K562 (cell line): ENCODE results near the gene ABHD10. TPM values are rescaled to one million over a fixed set of nuclear protein-coding genes. Genes with fewer than 3 reads are reported as not detected.

Source experiments
- ATAC-seq: fragments of 200-7000 bp; cut with Tn5 transposase; 3 replicates; pipeline ENCODE4 v1.9.1; 2020; ENCODE audit warnings: moderate library complexity
- BruUV-seq: library from RNA; stranded (reverse); fragments of 400-500 nt; replicated peaks from 2 replicates; lab custom pipeline; 2021; lab: Mats Ljungman, UMichigan
- CTCF ChIA-PET: fragments of 300-600 bp; formaldehyde crosslinking; extraction: SDS; loops from one replicate; lab custom pipeline; 2021; ENCODE audit warnings: low intra/inter-chr PET ratio; lab: Yijun Ruan, JAX
- POLR2A ChIA-PET: fragments of 300-600, 350-650 bp; sonication (Branson Sonifier 250); formaldehyde crosslinking; extraction: SDS; loops from one replicate; lab custom pipeline; 2021; ENCODE audit warnings: antibody characterized with exemption, inconsistent platforms; lab: Yijun Ruan, JAX
- DNase-seq, 4 experiments: peaks; one replicate each; pipeline versions ENCODE4 v3.0.0 to v3.0.0-alpha.2; 2011 to 2018; ENCODE audit warnings: low spot score in 3 of 4, mixed read lengths in 3 of 4; ENCODE audit errors: extremely low read depth in 1 of 4
- FAIRE-seq: peaks from 2 replicates; lab custom pipeline; 2011; peaks lifted over from hg19 to GRCh38; lab: Jason Lieb, UNC
- H2AFZ ChIP-seq: 2 replicates; pipeline ENCODE4 v1.6.0; 2011; ENCODE audit warnings: low read depth, low read length, control low read depth, inconsistent platforms
- H3K27ac ChIP-seq: fragments of 200-600 bp; 3 replicates; pipeline ENCODE4 v1.8.0; 2011; ENCODE audit warnings: low read depth, mild to moderate bottlenecking, control low read depth, inconsistent platforms, low read length, moderate library complexity, mixed read lengths; ENCODE audit errors: extremely low read depth
- H3K27me3 ChIP-seq, 2 experiments: fragments of 300-600 bp in 1 of 2; 2 replicates in 1 of 2; 3 replicates in 1 of 2; pipeline versions ENCODE4 v1.6.0 to v1.8.0; 2011; ENCODE audit warnings: inconsistent platforms in 2 of 2, low read length in 2 of 2, mild to moderate bottlenecking in 1 of 2, mixed read lengths in 1 of 2, moderate library complexity in 1 of 2; ENCODE audit not compliant: control insufficient read depth in 2 of 2, insufficient read depth in 2 of 2
- H3K36me3 ChIP-seq: fragments of 300-600 bp; 3 replicates; pipeline ENCODE4 v1.8.0; 2011; ENCODE audit warnings: mild to moderate bottlenecking, low read length, inconsistent platforms; ENCODE audit not compliant: control insufficient read depth, insufficient read depth
- H3K4me1 ChIP-seq, 2 experiments: fragments of 200-600 bp in 1 of 2; replicated peaks in 1 of 2; 2 replicates in 1 of 2; 3 replicates in 1 of 2; pipeline versions ENCODE4 v1.5.1 to v1.8.0; 2011; ENCODE audit warnings: inconsistent platforms in 2 of 2, low read length in 2 of 2, mild to moderate bottlenecking in 1 of 2, mixed read lengths in 1 of 2, moderate library complexity in 1 of 2; ENCODE audit not compliant: control insufficient read depth in 2 of 2, insufficient read depth in 2 of 2
- H3K4me2 ChIP-seq: 2 replicates; pipeline ENCODE4 v1.6.1; 2011; ENCODE audit warnings: low read length, control low read depth, inconsistent platforms, mixed read lengths; ENCODE audit not compliant: insufficient read depth
- H3K4me3 ChIP-seq: fragments of 200-600 bp; sonication (generic), shearing (Covaris generic); 2 replicates; pipeline ENCODE4 v1.5.1; 2016; ENCODE audit warnings: control low read depth, inconsistent platforms
- H3K79me2 ChIP-seq: fragments of 200-600 bp; 3 replicates; pipeline ENCODE4 v1.8.0; 2011; ENCODE audit warnings: low read length, inconsistent platforms; ENCODE audit not compliant: control insufficient read depth, insufficient read depth
- H3K9ac ChIP-seq, 2 experiments: 2 replicates each; pipeline versions ENCODE4 v1.6.0 to v1.6.1; 2011; ENCODE audit warnings: low read depth in 2 of 2, low read length in 2 of 2, control low read depth in 1 of 2, inconsistent platforms in 1 of 2, mild to moderate bottlenecking in 1 of 2, mixed read lengths in 1 of 2; ENCODE audit not compliant: insufficient read depth in 1 of 2
- H3K9me1 ChIP-seq: one replicate; pipeline ENCODE4 v1.6.0; 2011; ENCODE audit warnings: inconsistent platforms, mild to moderate bottlenecking, low read length, moderate library complexity; ENCODE audit not compliant: control insufficient read depth, insufficient read depth
- H3K9me3 ChIP-seq: replicated peaks from 2 replicates; pipeline ENCODE4 v1.5.1; 2011; ENCODE audit warnings: low read depth, low read length, inconsistent platforms; ENCODE audit not compliant: control insufficient read depth, insufficient read depth
- H4K20me1 ChIP-seq: replicated peaks from 2 replicates; pipeline ENCODE4 v1.6.1; 2011; ENCODE audit warnings: low read length, inconsistent platforms, mixed read lengths; ENCODE audit not compliant: control insufficient read depth, insufficient read depth
- FIP1L1 ChIP-seq: fragments of 200-400 bp; formaldehyde crosslinking; IDR thresholded peaks from 2 replicates; pipeline ENCODE4 v1.6.1; 2018; ENCODE audit warnings: mild to moderate bottlenecking, low read depth, low read length; ENCODE audit not compliant: poor library complexity, severe bottlenecking
- HDAC2 ChIP-seq: fragments of 450-650 bp; IDR thresholded peaks from 2 replicates; pipeline ENCODE4 v1.6.1; 2016; ENCODE audit warnings: mild to moderate bottlenecking
- POLR3G ChIP-seq: IDR thresholded peaks from 2 replicates; pipeline ENCODE4 v1.6.1; 2011; ENCODE audit not compliant: insufficient read length, insufficient replicate concordance; ENCODE audit errors: extremely low read depth
- ZMIZ1 ChIP-seq, 2 experiments: fragments of 150-350 bp in 1 of 2; IDR thresholded peaks; 2 replicates each; pipeline ENCODE4 v1.6.1; 2012 to 2016; ENCODE audit warnings: low read depth in 2 of 2, low read length in 2 of 2, mild to moderate bottlenecking in 1 of 2, moderate library complexity in 1 of 2
- WGBS: fragments of 100-300 bp; shearing (Covaris generic); methylation state at CpG from one replicate; pipeline ENCODE4 v1.1.6; 2016; ENCODE audit warnings: low coverage, mixed read lengths; ENCODE audit not compliant: insufficient coverage; ENCODE audit errors: missing lambda C conversion rate; 5-methylcytosine and 5-hydroxymethylcytosine counted together
- in situ Hi-C: fragments of 300-500 bp; cut with MboI; formaldehyde crosslinking; loops from 4 replicates; pipeline ENCODE4 v1.15.0; 2018; ENCODE audit warnings: inconsistent platforms, mixed read lengths
- intact Hi-C: fragments of 100-400 bp; cut with micrococcal nuclease; formaldehyde crosslinking; loops from 2 replicates; pipeline ENCODE4 v1.14.2; 2022
- polyA plus RNA-seq, 8 experiments: library from polyadenylated mRNA; depleted of rRNA in 4 of 8; stranded (reverse) in 5 of 8; unstranded in 3 of 8; fragments of >200 nt; fragmentation: Nextera tagmentation in 2 of 8; fragmentation: Illumina TruSeq in 1 of 8; extraction: Ambion mirVana in 2 of 8; extraction: Trizol in 1 of 8; gene quantifications; 2 replicates each; pipeline versions ENCODE4 v1.2.1 to v1.2.3, GENCODE V29; 2011 to 2014; ENCODE audit warnings: inconsistent platforms in 1 of 8, missing spikeins in 1 of 8
- total RNA-seq, 7 experiments: library from RNA; depleted of rRNA in 6 of 7; stranded (reverse); fragments of >200 nt in 6 of 7; fragmentation: Illumina TruSeq in 2 of 7; extraction: Trizol in 2 of 7; gene quantifications; 2 replicates each; pipeline versions ENCODE4 v1.2.1 to v1.2.3, GENCODE V29; 2011 to 2021; ENCODE audit warnings: low replicate concordance in 1 of 7

ABHD10 gene
- total and polyA plus RNA-seq, 9 of the 15 experiments (the other 6 are each of a cell fraction or from before 2014, with no cell fraction given) = 6.1 to 29.5 (median 11.5) TPM

GRCh38 chr3:111981457-111981763, 2.6 kb downstream of the ABHD10 start (continued):
- no peak for TF ChIP-seq ZMIZ1 (IDR thresholded peaks at IDR 0.05; ENCODE audit: low read depth in 2 of 2, low read length in 2 of 2)
- TF ChIP-seq, all 486 proteins: peak for 0

- Histone ChIP-seq H3K79me2 (peaks cover 17% of the 10 kb centered on the region), H3K4me1 (no peaks in the 10 kb centered on the region), H3K4me2 (no peak overlapping the region), H3K36me3 (peaks cover 28% of the 10 kb centered on the region), H4K20me1 (no peaks in the 10 kb centered on the region), H3K4me3 (no peak overlapping the region), H3K9ac (no peak overlapping the region), H3K9me3 (no peaks in the 10 kb centered on the region), H3K27me3 (no peaks in the 10 kb centered on the region), H3K27ac (no peak overlapping the region), H3K9me1 (no peaks in the 10 kb centered on the region), H2AFZ (no peak overlapping the region)
- intact Hi-C loops = no loop called here
- DNase-seq (no peak), ATAC-seq (no peak), FAIRE-seq (no peak)
- TF ChIP-seq FIP1L1 (no peak), POLR3G (no peak), HDAC2 (no peak)
- CTCF ChIA-PET = no interaction called here
- 67% methylated on average over 2 of the region's 2 CpGs for WGBS
- POLR2A ChIA-PET = no interaction called here
- BruUV-seq = no TSS peak
- in situ Hi-C loops = no loop called here
Measured at GRCh38 chr3:111984636-111985298, 5.9 kb downstream of the ABHD10 start.
